Endometrial microvascular endothelial cells (primary cell): ENCODE results near the gene ZNF672. TPM values are rescaled to one million over a fixed set of nuclear protein-coding genes. Genes with fewer than 3 reads are reported as not detected.
"Not testable (repeated sequence)": the region's sequence is repeated elsewhere in the genome, so short reads cannot be mapped to it uniquely, and the experiment has no call there.

ENCODE experiments used
- in situ Hi-C: cut with HindIII; loops from 2 replicates; pipeline ENCODE4 v1.10.0; 2017; ENCODE audit warnings: low sequenced_read_pairs, low pct_unique_long_range_greater_than_20kb; ENCODE audit errors: inconsistent ontology term
- total RNA-seq: library from RNA; depleted of rRNA; stranded (reverse); fragments of >200 nt; gene quantifications from one replicate; pipeline ENCODE4 v1.2.3, GENCODE V29; 2015; ENCODE audit errors: inconsistent ontology term

Gene ZNF672
- total RNA-seq = 29.5 TPM

DNA sequence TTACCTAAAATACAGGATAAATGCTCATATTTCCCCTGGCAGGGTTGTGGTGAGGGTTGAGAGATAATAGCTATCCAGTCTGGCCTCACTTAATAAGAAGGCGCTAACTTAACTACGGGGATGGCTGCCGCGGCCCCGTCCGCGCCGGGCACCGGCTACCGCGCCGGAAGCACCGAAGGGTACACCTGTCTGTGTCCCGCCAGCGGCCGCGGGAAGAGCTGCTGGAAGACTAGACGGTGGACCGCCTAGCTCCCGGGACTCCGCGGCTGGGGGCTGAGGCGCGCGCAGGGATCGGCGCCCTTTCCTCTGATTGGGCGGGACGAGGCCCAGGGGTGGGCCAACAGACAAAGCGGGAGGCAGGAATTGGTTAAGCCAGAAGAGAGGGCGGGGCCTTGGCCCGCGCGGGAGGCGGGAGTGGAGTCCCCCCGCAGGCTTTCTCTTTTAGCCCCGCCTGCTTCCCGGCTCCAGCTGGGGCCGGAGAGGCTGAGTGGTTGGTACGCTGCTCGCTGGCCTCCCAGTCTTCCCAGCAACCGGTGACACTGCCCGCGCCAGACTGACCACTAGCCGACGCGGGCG, at the start of gene ZNF672:
Gene ZNF672, plus strand, starts transcription at position 444 of the 576 bp plus-strand sequence. CDS start 9,051 bp downstream, outside the sequence.
- in situ Hi-C loops = no loop called here

GRCh38 chr1:248788327-248788726, 49.7 kb upstream of the ZNF672 start:
- in situ Hi-C loops = no loop called here

GRCh38 chr1:248789337-248789736, 48.7 kb upstream of the ZNF672 start:
- in situ Hi-C loops = not testable (repeated sequence)

- in situ Hi-C loops = no loop called here
Measured at GRCh38 chr1:248790456-248790855, 47.6 kb upstream of the ZNF672 start.

DNA sequence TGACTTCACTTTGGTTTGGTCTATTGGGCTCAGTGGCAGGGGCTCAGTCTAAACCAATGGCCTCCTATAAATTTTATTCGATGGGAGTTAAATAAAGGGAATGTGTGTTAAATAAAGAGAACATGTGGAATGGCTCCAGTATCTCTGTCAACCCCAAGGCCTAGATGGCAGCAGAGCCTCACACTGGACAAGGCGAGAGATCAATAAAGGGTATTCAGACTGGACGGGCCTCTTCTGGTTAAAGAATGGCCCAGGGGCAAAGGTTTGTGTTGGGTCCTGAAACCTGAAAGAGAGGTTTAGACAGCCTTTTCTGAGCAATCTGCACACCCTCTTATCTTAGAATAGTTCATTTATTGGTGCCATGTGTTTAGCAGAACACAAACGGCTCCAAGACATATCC, 47.0 kb upstream of the ZNF672 start:
- in situ Hi-C loops = no loop called here

GRCh38 chr1:248792342-248792741, 45.7 kb upstream of the ZNF672 start:
- in situ Hi-C loops = no loop called here

- in situ Hi-C loops = no loop called here
Measured at GRCh38 chr1:248793592-248793991, 44.4 kb upstream of the ZNF672 start.

DNA sequence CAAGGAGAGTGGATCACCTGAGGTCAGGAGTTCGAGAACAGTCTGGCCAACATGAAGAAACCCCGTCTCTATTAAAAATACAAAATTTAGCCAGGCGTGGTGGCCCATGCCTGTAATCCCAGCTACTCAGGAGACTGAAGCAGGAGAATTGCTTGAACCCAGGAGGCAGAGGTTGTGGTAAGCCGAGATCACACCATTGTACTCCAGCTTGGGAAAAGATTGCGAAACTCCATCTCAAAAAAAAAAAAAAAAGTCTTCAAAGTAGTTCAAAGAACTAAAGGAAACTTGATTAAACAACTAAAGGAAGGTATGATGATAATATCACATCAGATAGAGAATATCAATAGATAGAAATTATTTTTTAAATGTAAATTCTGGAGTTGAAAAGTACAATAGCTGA, 43.4 kb upstream of the ZNF672 start:
- in situ Hi-C loops = not testable (repeated sequence)

DNA sequence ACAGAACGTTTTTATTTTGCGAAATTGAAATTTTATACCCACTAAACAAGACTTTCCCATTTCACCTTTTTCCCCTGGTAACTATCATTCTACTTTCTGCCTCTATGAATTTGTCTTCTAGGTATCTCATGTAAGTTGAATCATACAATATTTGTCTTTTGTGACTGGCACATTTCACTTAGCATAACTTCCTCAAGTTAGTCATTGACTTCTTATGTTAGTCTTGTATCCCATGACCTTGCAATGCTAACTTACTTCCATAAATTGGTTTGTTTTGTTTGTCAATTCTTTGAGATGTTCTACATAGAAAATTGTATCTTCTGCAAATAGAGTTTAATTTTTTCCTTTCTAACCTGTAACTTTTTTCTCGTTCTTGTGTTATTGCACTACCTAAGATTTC, 39.2 kb upstream of the ZNF672 start:
- in situ Hi-C loops = no loop called here

DNA sequence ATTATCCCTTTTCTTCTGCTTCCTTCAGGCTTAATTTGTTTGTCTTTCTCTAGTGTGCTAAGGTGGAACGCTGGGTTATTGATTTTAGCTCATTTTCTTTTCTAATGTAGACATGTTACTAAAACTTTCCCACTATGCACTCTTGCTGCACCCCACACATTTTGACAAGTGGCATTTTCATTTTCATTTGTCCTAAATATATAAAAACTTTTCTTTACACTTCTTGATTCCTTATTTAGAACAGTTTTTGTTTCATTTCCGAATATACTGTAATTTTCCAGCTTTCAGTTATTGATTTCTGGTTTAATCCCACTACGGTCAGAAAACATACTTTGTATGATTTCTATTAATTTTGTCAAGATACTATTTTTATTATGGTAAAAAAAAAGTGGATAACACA, 37.6 kb upstream of the ZNF672 start:
- in situ Hi-C loops = no loop called here

DNA sequence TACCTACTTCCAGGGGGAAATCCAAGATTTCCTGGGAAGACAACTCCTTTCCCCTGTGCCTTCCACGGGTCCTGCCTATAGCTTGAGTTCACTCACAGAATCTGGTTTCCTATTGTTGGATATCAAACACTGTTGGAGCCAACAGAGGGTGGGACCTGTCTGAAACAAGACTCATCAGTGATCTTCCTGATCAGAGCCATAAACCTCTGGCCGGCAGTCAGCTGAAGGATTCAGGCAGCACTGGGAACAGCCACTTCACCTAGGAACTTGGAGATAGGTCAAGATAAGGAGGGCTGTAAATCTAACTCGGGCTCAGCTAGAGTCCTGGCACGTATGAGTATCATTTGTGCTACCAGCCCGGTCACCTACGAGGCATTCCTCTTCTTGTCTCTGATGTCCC, 35.6 kb upstream of the ZNF672 start:
- in situ Hi-C loops = no loop called here

DNA sequence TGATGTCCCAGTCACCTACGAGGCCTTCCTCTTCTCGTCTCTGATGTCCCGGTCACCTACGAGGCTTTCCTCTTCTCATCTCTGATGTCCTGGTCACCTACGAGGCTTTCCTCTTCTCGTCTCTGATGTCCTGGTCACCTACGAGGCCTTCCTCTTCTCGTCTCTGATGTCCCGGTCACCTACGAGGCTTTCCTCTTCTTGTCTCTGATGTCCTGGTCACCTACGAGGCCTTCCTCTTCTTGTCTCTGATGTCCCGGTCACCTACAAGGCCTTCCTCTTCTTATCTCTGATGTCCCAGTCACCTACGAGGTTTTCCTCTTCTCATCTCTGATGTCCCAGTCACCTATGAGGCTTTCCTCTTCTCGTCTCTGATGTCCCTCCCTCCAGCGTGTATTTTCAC, 34.5 kb upstream of the ZNF672 start:
- in situ Hi-C loops = not testable (repeated sequence)

DNA sequence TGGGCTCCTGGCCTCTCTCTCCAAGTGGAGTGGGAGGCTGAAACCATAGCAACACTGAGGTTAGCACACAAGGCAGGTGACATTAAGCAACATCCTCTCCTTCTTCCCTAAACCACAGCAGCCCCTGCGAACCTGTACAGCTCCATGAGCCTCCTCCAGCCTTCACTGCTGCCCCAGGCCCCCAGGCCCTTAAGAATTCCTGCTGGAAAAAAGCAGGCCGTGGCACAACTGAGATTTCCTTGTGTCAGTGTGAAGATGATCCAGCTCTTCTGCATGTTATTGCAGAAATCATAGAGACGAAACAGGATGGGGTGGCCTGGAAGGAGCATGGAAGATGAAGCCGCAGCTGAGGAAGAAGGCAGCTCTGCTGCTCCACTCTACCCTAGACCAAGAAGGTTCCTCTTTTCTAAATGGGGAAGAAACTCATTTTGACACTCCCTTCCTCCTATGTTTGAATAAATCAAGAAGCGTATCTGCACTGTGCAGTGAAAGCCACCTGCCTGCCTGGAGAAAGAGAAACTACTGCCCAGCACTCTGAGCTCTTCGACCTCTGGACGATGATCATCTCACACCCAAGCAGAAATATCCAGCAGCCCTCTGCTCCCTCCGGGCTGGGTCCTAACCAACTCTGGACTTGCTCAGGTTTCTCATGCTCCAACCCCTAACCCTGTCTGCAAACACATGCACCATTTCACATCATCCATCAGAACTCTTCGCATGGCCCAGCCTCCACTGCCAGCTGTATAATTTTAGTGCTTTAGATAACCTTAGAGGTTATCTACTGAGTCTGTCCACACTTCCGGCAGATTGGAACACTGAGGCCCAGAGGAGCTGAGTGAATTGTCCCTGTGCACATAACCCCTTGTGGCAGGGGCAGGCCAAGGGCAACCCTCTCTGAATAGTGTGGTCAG, 33.0 kb upstream of the ZNF672 start:
- in situ Hi-C loops = no loop called here

- in situ Hi-C loops = no loop called here
Measured at GRCh38 chr1:248805876-248806275, 32.1 kb upstream of the ZNF672 start.

DNA sequence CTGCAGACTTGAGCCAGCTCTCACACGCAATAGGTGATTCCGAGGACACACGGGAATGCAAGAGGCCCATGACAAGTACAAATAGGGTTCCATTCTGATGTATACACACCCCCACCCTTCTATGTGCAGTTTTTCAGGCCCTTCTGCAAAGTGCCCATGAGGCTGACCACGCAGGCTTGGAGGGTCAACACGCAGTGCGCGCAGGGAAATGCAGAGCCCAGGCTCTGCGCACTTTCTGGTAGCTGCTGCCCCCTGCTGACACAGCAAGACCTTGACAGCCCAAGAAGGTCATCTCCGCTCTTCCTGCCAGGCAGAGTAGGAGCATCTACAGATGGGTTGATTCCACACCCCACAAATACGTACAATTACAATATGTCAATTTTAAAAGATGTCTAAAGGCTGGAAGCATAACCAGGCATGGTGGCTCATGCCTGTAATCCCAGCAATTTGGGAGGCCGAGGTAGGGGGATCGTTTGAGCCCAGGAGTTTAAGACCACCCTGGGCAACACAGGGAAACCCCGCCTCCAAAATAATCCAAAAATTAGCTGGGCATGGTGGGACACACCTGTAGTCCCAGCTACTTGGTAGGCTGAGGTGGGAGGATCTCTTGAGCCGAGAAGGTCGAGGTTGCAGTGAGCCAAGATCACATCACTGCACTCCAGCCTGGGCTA, 30.8 kb upstream of the ZNF672 start:
- in situ Hi-C loops = no loop called here

GRCh38 chr1:248808876-248809275, 29.1 kb upstream of the ZNF672 start:
- in situ Hi-C loops = no loop called here

DNA sequence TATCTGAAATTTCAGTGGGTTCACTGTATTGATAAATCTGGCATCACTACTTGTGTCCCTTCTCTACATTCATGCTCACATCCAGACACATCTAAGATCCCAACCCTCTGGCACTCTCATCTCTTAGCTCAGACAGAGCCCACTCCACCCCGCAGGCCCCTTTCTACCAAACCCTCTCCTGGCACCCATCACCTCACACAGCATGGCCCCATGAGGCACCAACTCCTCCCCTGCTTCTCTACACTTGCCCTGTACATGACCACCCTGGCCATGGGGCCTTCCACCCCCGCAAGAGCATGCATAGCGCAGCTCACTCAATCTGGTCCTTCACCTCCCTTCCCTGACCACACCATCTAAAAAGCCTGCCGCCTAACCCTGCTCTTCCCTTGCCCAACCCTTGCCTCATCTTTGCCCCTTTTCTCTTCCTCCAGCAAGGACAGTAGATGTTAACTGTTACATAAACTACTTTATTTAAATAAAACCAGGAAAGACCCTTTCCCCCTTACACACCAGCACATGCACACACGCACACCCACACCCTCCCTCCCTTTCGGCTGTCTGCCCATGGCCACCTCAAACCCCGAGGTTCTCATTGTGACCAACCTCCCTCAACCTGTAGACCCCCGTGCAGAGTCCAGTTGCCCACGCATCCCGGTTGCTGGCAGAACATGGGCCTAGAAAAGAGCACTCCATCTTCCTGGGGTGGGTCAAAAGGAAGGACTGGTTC, 27.9 kb upstream of the ZNF672 start:
- in situ Hi-C loops = no loop called here

DNA sequence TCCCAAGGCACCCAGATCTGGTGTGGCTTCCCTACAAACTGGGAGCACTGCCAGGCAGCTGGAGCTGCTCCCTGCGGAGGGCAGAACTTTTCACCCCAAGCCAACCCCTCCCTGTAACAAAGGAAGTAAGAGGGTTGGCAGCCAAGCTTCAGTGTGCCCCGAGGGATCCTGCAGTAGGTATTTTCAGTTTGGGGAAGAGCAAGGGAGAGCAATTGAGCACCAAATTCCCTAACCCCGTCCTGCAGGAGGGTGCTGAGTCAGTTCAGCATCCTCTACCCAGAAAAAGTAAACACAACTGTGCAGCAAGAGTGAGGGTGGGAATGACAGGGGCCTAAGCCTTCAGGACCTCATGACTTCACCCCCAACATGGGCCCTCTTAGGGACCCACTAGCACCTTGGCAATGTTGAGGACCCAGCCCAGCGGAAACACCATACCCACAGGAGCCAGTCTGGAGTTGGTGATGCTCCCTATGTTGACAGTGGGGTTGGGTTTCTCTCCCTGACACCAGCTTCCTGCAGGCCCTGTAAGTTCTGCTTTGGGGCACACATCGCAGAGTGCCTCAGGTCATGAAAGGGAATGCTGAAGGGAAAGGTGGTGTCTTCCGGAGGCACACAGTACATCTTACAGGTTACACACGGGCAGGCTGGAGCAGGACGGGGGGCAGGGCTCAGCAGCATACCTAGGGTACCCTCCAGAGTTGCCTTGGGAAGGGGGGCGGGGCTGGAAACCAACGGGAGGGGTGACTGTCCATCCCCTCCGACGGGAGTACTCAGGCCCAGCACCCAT, 27.1 kb upstream of the ZNF672 start:
- in situ Hi-C loops = no loop called here
